ENCODE measurements around the gene GRM4.

GRM4 gene

GRCh38 chr6:34090529-34090928, 55.4 kb downstream of the GRM4 start:
- no peak overlapping the region for H2AK5ac ChIP-seq (ENCODE audit: low read length, severe bottlenecking)
- H3K4me1 ChIP-seq (ENCODE audit: control insufficient read depth, insufficient read depth, low read depth, low read length) = no peaks in the 10 kb centered on the region
- peaks cover 19 to 71% of the 10 kb centered on the region in 2 experiments for H3K27me3 ChIP-seq (ENCODE audit: control insufficient read depth in 1 of 2, insufficient read depth in 1 of 2, low read length in 2 of 2)
- H3K9me3 ChIP-seq (ENCODE audit: control insufficient read depth, low read length) = no peaks in the 10 kb centered on the region
- no peak overlapping the region for H3K18ac ChIP-seq (ENCODE audit: low read depth in 1 of 2, low read length in 2 of 2)
- H4K8ac ChIP-seq (ENCODE audit: low read length) = no peak overlapping the region
- no peak overlapping the region for H2BK15ac ChIP-seq (ENCODE audit: low read depth, poor library complexity, severe bottlenecking)
- no peaks in the 10 kb centered on the region for H3K36me3 ChIP-seq (ENCODE audit: control insufficient read depth in 1 of 2, insufficient read depth in 2 of 2, low read depth in 1 of 2, low read length in 2 of 2)
- H3K9ac ChIP-seq (ENCODE audit: low read length) = no peak overlapping the region
- H3K4me2 ChIP-seq (ENCODE audit: low read length, poor library complexity, severe bottlenecking) = no peak overlapping the region
- no peak overlapping the region for H2BK120ac ChIP-seq (ENCODE audit: low read depth, low read length)
- DNase-seq = no peak
- H3K4ac ChIP-seq (ENCODE audit: low read depth in 1 of 2, low read length in 2 of 2) = no peak overlapping the region
- WGBS = 71% methylated on average over 7 of the region's 9 CpGs
- H2BK5ac ChIP-seq (ENCODE audit: low read depth, low read length, poor library complexity, severe bottlenecking) = no peak overlapping the region
- H2AFZ ChIP-seq (ENCODE audit: low read depth, low read length) = no peak overlapping the region
- no peaks in the 10 kb centered on the region for H3K79me1 ChIP-seq (replicated peaks; ENCODE audit: low read length, poor library complexity, severe bottlenecking)
- H3K23ac ChIP-seq (ENCODE audit: low read length in 2 of 2) = no peak overlapping the region
- no peak overlapping the region for H3K27ac ChIP-seq (ENCODE audit: low read length, poor library complexity, severe bottlenecking)
- H3K14ac ChIP-seq (ENCODE audit: low read length in 2 of 2) = no peak overlapping the region
- no peak overlapping the region for H2BK12ac ChIP-seq (ENCODE audit: low read length in 2 of 2)
- H3K4me3 ChIP-seq (ENCODE audit: insufficient read depth in 1 of 2, low read depth in 1 of 2, low read length in 2 of 2) = no peak overlapping the region
- no peak overlapping the region for H4K91ac ChIP-seq (ENCODE audit: low read length)

GRCh38 chr6:34086558-34086957, 59.3 kb downstream of the GRM4 start:
- Histone ChIP-seq H2AK5ac (ENCODE audit: low read length, severe bottlenecking) (no peak overlapping the region), H2BK12ac (ENCODE audit: low read length in 2 of 2) (no peak overlapping the region), H3K18ac (ENCODE audit: low read depth in 1 of 2, low read length in 2 of 2) (no peak overlapping the region), H3K36me3 (ENCODE audit: control insufficient read depth in 1 of 2, insufficient read depth in 2 of 2, low read depth in 1 of 2, low read length in 2 of 2) (no peaks in the 10 kb centered on the region), H3K4ac (ENCODE audit: low read depth in 1 of 2, low read length in 2 of 2) (no peak overlapping the region), H2BK5ac (ENCODE audit: low read depth, low read length, poor library complexity, severe bottlenecking) (no peak overlapping the region), H2AFZ (ENCODE audit: low read depth, low read length) (no peak overlapping the region), H4K91ac (ENCODE audit: low read length) (no peak overlapping the region), H3K9me3 (ENCODE audit: control insufficient read depth, low read length) (no peaks in the 10 kb centered on the region), H3K27ac (ENCODE audit: low read length, poor library complexity, severe bottlenecking) (no peak overlapping the region), H3K4me3 (ENCODE audit: insufficient read depth in 1 of 2, low read depth in 1 of 2, low read length in 2 of 2) (no peak overlapping the region), H3K4me2 (ENCODE audit: low read length, poor library complexity, severe bottlenecking) (no peak overlapping the region), H3K14ac (ENCODE audit: low read length in 2 of 2) (no peak overlapping the region), H3K27me3 (ENCODE audit: control insufficient read depth in 1 of 2, insufficient read depth in 1 of 2, low read length in 2 of 2) (peaks cover 30 to 67% of the 10 kb centered on the region in 2 experiments), H2BK120ac (ENCODE audit: low read depth, low read length) (no peak overlapping the region), H3K4me1 (ENCODE audit: control insufficient read depth, insufficient read depth, low read depth, low read length) (no peaks in the 10 kb centered on the region), H4K8ac (ENCODE audit: low read length) (no peak overlapping the region), H2BK15ac (ENCODE audit: low read depth, poor library complexity, severe bottlenecking) (no peak overlapping the region), H3K79me1 (replicated peaks; ENCODE audit: low read length, poor library complexity, severe bottlenecking) (no peaks in the 10 kb centered on the region), H3K9ac (ENCODE audit: low read length) (no peak overlapping the region), H3K23ac (ENCODE audit: low read length in 2 of 2) (no peak overlapping the region)
- 83% methylated on average over 2 of the region's 2 CpGs for WGBS
- no peak for DNase-seq

GRCh38 chr6:34085453-34086170, 60.3 kb downstream of the GRM4 start:
- no peak overlapping the region for H3K4me3 ChIP-seq (ENCODE audit: insufficient read depth in 1 of 2, low read depth in 1 of 2, low read length in 2 of 2)
- H3K79me1 ChIP-seq (replicated peaks; ENCODE audit: low read length, poor library complexity, severe bottlenecking) = no peaks in the 10 kb centered on the region
- H3K4me2 ChIP-seq (ENCODE audit: low read length, poor library complexity, severe bottlenecking) = no peak overlapping the region
- H2AK5ac ChIP-seq (ENCODE audit: low read length, severe bottlenecking) = no peak overlapping the region
- no peaks in the 10 kb centered on the region for H3K36me3 ChIP-seq (ENCODE audit: control insufficient read depth in 1 of 2, insufficient read depth in 2 of 2, low read depth in 1 of 2, low read length in 2 of 2)
- no peak overlapping the region for H3K9ac ChIP-seq (ENCODE audit: low read length)
- no peaks in the 10 kb centered on the region for H3K9me3 ChIP-seq (ENCODE audit: control insufficient read depth, low read length)
- DNase-seq = no peak
- no peak overlapping the region for H4K8ac ChIP-seq (ENCODE audit: low read length)
- no peak overlapping the region for H2AFZ ChIP-seq (ENCODE audit: low read depth, low read length)
- no peak overlapping the region for H4K91ac ChIP-seq (ENCODE audit: low read length)
- no peaks in the 10 kb centered on the region for H3K4me1 ChIP-seq (ENCODE audit: control insufficient read depth, insufficient read depth, low read depth, low read length)
- no peak overlapping the region for H2BK5ac ChIP-seq (ENCODE audit: low read depth, low read length, poor library complexity, severe bottlenecking)
- peak overlapping the region in 1 of 2 experiments; percentile 49 for H3K23ac ChIP-seq (ENCODE audit: low read length in 2 of 2)
- no peak overlapping the region for H3K4ac ChIP-seq (ENCODE audit: low read depth in 1 of 2, low read length in 2 of 2)
- no peak overlapping the region for H3K14ac ChIP-seq (ENCODE audit: low read length in 2 of 2)
- H3K27me3 ChIP-seq (ENCODE audit: control insufficient read depth in 1 of 2, insufficient read depth in 1 of 2, low read length in 2 of 2) = peaks cover 35 to 68% of the 10 kb centered on the region in 2 experiments
- H2BK120ac ChIP-seq (ENCODE audit: low read depth, low read length) = no peak overlapping the region
- no peak overlapping the region for H3K18ac ChIP-seq (ENCODE audit: low read depth in 1 of 2, low read length in 2 of 2)
- 88% methylated on average over 13 of the region's 14 CpGs for WGBS
- no peak overlapping the region for H3K27ac ChIP-seq (ENCODE audit: low read length, poor library complexity, severe bottlenecking)
- H2BK15ac ChIP-seq (ENCODE audit: low read depth, poor library complexity, severe bottlenecking) = no peak overlapping the region
- no peak overlapping the region for H2BK12ac ChIP-seq (ENCODE audit: low read length in 2 of 2)

GRCh38 chr6:34084591-34085290, 61.1 kb downstream of the GRM4 start:
- Histone ChIP-seq H3K4me3 (ENCODE audit: insufficient read depth in 1 of 2, low read depth in 1 of 2, low read length in 2 of 2) (no peak overlapping the region), H3K18ac (ENCODE audit: low read depth in 1 of 2, low read length in 2 of 2) (no peak overlapping the region), H3K4me2 (ENCODE audit: low read length, poor library complexity, severe bottlenecking) (no peak overlapping the region), H3K9me3 (ENCODE audit: control insufficient read depth, low read length) (no peaks in the 10 kb centered on the region), H2AFZ (ENCODE audit: low read depth, low read length) (no peak overlapping the region), H3K23ac (ENCODE audit: low read length in 2 of 2) (no peak overlapping the region), H3K4me1 (ENCODE audit: control insufficient read depth, insufficient read depth, low read depth, low read length) (no peaks in the 10 kb centered on the region), H4K91ac (ENCODE audit: low read length) (no peak overlapping the region), H2AK5ac (ENCODE audit: low read length, severe bottlenecking) (no peak overlapping the region), H2BK15ac (ENCODE audit: low read depth, poor library complexity, severe bottlenecking) (no peak overlapping the region), H3K9ac (ENCODE audit: low read length) (no peak overlapping the region), H3K4ac (ENCODE audit: low read depth in 1 of 2, low read length in 2 of 2) (no peak overlapping the region), H3K79me1 (replicated peaks; ENCODE audit: low read length, poor library complexity, severe bottlenecking) (no peaks in the 10 kb centered on the region), H3K27me3 (ENCODE audit: control insufficient read depth in 1 of 2, insufficient read depth in 1 of 2, low read length in 2 of 2) (peaks cover 43 to 68% of the 10 kb centered on the region in 2 experiments), H3K27ac (ENCODE audit: low read length, poor library complexity, severe bottlenecking) (no peak overlapping the region), H2BK120ac (ENCODE audit: low read depth, low read length) (no peak overlapping the region), H4K8ac (ENCODE audit: low read length) (no peak overlapping the region), H3K36me3 (ENCODE audit: control insufficient read depth in 1 of 2, insufficient read depth in 2 of 2, low read depth in 1 of 2, low read length in 2 of 2) (no peaks in the 10 kb centered on the region), H2BK12ac (ENCODE audit: low read length in 2 of 2) (no peak overlapping the region), H3K14ac (ENCODE audit: low read length in 2 of 2) (peak overlapping the region in 1 of 2 experiments; percentile 28), H2BK5ac (ENCODE audit: low read depth, low read length, poor library complexity, severe bottlenecking) (peak overlapping the region; percentile 21)
- no peak for DNase-seq
- 72% methylated on average over 13 of the region's 13 CpGs for WGBS

Data from mesenchymal stem cell (in vitro differentiated cells and primary cell).